ENCODE data around the gene STK10.
"Not testable (repeated sequence)": the region's sequence is repeated elsewhere in the genome, so short reads cannot be mapped to it uniquely, and the experiment has no call there.

STK10 gene

DNA sequence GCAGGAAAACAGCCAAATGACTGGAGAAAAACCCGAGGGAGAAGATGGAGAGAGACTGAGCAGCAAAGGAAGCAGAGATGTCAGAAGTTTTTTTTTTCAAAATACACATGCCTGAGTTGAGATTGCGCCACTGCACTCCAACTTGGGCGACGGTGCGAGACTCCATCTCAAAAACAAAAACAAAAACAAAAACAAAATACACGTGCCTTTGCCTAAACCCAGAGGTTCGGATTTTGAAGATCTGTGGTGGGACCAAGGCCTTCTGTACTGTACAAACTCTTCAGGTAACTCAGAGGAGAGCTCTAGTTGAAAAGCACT is 142.8 kb downstream of the STK10 start:
- no peak for DNase-seq (ENCODE audit: low read depth)
- H3K4me3 ChIP-seq (ENCODE audit: low read depth, low read length), result no peak overlapping the region

DNA sequence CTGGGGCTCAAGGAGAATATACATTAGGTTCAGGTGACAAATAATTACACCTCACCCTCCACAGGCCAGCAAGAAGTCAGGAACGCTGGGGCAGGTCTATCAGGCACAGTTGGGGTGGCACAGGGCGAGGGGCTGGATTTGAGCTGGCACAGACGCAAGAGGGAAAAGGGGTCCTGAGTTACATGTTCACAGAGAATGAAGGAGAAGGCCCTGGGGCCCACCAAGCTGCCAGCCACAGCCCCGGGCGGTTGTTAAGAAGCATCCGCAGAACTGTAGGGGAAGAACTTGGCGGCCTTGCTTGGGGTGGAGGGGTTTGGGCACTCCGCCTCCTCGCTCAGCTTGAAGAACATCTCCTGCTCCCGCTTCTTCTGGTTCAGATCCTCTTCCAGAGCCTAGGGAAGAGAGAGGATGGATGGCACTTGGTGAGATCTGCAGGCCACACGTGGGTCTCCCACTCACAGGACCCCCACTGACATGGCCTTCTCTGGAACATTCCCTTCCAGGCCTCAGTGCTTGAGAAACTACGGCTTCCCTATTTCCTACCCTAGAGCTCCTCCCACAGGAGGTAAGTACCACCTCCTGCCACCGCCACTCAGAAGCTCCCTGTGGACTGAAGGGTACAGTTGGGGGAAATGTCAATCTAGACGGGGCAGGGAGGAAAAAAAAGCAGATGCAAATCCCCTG is 143.3 kb downstream of the STK10 start:
- no peak overlapping the region for H3K4me3 ChIP-seq (ENCODE audit: low read depth, low read length)
- DNase-seq (ENCODE audit: low read depth), result no peak

GRCh38 chr5:172043865-172044264 is 144.2 kb downstream of the STK10 start:
- DNase-seq (ENCODE audit: low read depth), result no peak
- H3K4me3 ChIP-seq (ENCODE audit: low read depth, low read length), result no peak overlapping the region

- no peak overlapping the region for H3K4me3 ChIP-seq (ENCODE audit: low read depth, low read length)
- DNase-seq (ENCODE audit: low read depth), result no peak
Measured at GRCh38 chr5:172042183-172042582, 145.8 kb downstream of the STK10 start.

GRCh38 chr5:172038167-172038566 is 149.9 kb downstream of the STK10 start:
- H3K4me3 ChIP-seq (ENCODE audit: low read depth, low read length), result no peak overlapping the region
- no peak for DNase-seq (ENCODE audit: low read depth)

GRCh38 chr5:172035049-172035448 is 153.0 kb downstream of the STK10 start:
- DNase-seq (ENCODE audit: low read depth), result no peak
- no peak overlapping the region for H3K4me3 ChIP-seq (ENCODE audit: low read depth, low read length)

DNA sequence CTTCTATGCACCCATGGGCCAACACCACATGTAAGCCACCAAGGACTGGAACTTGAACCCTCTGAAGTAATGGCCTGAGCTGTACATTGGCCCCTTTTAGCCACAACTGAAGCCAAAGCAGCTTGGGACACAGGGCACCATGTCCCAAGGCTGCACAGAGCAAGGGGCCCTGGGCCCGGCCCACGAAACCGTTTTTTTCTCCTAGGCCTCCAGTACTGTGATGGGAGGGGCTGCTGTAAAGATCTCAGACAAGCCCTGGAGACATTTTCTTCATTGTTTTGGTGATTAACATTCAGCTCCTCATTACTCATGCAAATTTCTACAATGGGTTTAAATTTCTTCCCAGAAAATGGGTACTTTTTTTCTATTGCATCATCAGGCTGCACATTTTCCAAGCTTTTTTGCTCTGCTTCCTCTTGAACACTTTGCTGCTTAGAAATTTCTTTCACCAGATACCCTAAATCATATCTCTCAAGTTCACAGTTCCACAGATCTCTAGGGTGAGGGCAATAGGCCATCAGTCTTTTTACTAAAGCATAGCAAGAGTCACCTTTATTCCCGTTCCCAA is 156.0 kb downstream of the STK10 start:
- no peak for DNase-seq (ENCODE audit: low read depth)
- H3K4me3 ChIP-seq (ENCODE audit: low read depth, low read length), result no peak overlapping the region

GRCh38 chr5:172029876-172030275 is 158.1 kb downstream of the STK10 start:
- no peak for DNase-seq (ENCODE audit: low read depth)
- H3K4me3 ChIP-seq (ENCODE audit: low read depth, low read length), result no peak overlapping the region

- no peak overlapping the region for H3K4me3 ChIP-seq (ENCODE audit: low read depth, low read length)
- no peak for DNase-seq (ENCODE audit: low read depth)
Measured at GRCh38 chr5:172028167-172028566, 159.9 kb downstream of the STK10 start.

DNA sequence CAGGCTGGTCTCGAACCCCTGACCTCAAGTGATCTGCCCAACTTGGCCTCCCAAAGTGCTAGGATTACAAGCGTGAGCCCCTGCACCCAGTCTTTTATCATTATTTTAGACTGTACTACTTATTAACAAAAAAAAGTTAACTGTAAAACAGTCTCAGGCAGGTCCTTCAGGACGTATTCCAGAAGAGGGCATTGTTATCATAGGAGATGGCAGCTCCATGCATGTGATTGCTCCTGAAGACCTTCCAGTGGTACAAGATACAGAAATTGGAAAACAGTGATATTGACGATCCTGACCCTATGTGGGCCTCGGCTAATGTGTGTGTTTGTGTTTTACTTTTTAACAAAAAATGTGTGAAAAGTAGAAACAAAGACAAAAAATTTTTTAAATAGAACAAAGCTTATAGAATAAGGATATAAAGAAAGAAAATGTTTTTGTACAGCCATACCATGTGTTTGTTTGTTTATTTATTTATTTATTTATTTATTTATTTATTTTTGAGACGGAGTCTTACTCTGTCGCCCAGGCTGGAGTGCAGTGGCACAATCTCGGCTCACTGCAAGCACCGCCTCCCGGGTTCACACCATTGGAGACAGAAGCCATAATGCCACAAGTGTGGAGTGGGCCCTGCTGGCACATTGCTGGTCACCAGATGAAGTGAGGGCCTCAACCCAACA is 167.8 kb downstream of the STK10 start:
- DNase-seq (ENCODE audit: low read depth); H3K4me3 ChIP-seq (ENCODE audit: low read depth, low read length): not testable (repeated sequence)

DNA sequence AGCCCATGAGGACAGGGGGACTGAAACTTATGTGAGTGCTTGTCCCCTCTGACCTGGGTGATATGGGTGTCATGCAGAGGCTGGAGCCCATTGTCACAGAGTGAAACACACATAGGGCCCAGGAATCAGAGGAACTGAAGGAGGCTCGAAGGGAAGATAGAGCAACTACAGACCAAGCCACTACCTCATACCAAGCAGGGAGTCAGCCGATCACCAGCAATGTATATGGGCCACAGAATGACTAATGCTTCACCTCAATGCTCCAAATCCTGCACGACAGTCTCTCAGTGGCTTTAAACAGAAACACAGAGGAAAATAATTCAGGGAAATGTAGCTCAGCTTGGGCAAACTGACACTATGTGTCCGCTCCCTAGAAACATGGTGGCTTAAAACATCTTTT is 172.7 kb downstream of the STK10 start:
- H3K4me3 ChIP-seq (ENCODE audit: low read depth, low read length), result no peak overlapping the region
- DNase-seq (ENCODE audit: low read depth), result no peak

GRCh38 chr5:172010278-172010677 is 177.7 kb downstream of the STK10 start:
- DNase-seq (ENCODE audit: low read depth), result no peak
- H3K4me3 ChIP-seq (ENCODE audit: low read depth, low read length), result no peak overlapping the region

GRCh38 chr5:172009536-172010270 is 178.3 kb downstream of the STK10 start:
- no peak overlapping the region for H3K4me3 ChIP-seq (ENCODE audit: low read depth, low read length)
- no peak for DNase-seq (ENCODE audit: low read depth)

DNA sequence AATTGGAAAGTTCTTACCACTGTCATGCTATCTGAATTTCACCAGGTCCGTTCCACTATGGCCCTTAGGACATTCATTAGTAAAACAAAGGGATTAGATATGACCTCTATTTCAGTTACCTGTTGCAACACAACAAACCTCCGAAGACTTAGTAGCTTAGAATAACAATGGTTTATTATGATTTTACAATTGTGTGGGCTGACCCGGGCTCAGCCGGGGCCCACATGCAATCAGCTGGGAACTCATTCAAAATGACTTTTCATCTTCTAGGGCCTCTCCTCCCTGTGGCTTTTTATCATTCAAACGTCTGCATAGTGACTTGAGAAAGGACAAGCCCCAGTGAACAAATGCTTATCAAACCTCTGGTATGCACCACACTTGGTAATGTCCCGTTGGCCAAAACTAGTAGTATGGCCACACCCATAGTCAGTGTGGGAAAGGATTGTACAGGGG is 179.3 kb downstream of the STK10 start:
- DNase-seq (ENCODE audit: low read depth), result no peak
- no peak overlapping the region for H3K4me3 ChIP-seq (ENCODE audit: low read depth, low read length)

DNA sequence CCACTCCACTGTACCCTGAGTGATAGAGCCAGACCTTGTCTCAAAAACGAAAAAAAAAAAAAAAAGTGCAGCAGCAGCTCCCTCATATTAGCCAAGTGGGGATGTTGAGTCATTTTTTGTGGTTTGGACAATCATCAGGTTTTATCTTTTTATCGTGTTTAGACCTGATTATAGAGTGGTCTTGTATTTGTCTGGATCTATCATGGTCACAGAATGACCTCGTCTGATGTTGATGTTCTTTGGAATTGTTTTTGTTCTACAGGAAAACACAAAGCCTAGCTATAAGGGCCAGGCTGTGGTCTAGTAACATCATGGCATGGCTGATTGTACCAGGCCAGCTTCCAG is 179.9 kb downstream of the STK10 start:
- DNase-seq (ENCODE audit: low read depth), result no peak

GRCh38 chr5:172007175-172008110 is 180.6 kb downstream of the STK10 start:
- H3K4me3 ChIP-seq (ENCODE audit: low read depth, low read length), result peak overlapping the region; percentile 91
- no peak for DNase-seq (ENCODE audit: low read depth)

More for the DNA sequence above, 179.9 kb downstream of the STK10 start:
- no peak overlapping the region for H3K4me3 ChIP-seq (ENCODE audit: low read depth, low read length)

DNA sequence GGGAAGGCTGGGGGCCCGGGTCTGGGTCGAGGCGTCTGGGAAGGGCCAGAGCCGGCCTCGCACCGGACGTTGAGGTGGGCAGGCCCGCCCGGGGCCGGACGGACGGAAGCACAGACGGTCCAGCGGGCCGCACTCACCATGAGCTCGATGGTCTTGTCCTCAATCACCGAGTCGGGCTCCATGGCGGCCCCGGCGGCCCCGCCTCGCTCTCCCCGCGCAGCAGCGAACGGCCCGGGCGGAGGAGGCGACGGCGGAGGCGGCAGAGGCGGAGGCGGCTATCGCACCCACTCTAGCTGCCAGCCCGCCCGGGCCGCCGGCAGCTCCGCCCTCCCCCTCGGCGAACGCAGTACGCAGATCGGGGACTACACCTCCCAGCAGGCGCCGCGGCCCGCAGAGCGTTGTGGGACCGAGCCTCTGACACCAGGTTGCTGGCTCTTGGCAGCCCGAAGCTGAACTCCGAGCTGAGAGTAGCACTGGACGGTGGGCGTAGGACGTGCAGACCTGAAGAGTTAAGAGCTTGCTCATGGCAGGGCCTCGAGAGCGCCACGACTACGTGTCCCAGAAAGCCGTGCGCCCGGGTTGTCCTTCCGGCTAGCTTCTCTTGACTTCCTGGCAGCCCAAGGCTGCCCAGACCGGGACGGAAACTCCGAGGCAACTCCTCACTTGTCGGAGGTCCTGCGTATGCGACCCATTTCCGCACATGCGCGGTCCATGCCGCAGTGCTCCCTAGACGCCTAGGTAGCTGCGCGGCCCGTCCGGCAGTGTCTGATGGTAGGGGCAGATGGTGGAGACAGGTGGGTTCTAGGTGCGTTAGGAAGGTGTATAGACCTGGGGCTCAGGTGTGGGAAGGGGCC is 181.5 kb downstream of the STK10 start, which contains the start of gene FBXW11:
Gene FBXW11 (minus strand): TSS at position 318 of the 854 bp plus-strand sequence. CDS start 136 bp downstream, at position 182.
- DNase-seq (ENCODE audit: low read depth), result peak; percentile 88

DNA sequence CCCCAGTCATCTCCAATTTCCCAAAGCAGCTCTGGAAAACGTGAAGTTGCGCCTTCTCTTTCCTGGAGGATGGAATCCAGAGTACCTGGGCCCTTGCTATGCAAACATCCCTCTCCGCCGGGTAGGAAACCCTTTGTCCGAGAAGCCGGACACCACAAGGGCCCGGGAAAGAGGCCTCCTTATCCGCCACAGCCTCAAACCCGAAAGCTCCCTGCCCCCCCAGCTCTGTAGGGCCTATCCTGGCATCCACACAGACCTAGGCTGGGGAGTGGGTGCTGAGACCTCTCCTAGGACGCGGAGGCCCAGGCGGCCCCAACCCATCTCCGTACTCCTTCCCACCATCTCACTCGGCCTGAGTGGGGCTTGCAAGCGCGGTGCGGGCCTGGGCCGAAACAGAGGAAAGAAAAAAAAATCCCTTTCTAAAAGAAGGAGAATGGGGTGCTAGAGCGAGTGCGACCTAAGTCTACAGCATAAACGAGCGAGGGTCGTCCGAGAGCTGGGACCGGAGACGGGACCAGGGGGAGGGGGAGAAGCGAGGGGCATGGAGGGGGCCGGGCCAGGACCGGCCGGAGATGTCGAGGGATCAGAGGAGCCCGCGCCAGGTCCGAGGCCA is 182.2 kb downstream of the STK10 start:
- DNase-seq (ENCODE audit: low read depth), result no peak
- H3K4me3 ChIP-seq (ENCODE audit: low read depth, low read length), result peak overlapping the region; percentile 91

More for the DNA sequence above, 181.5 kb downstream of the STK10 start, which contains the start of gene FBXW11:
- peak within 1 kb of the TSS; percentile 91 for H3K4me3 ChIP-seq (ENCODE audit: low read depth, low read length)

Data from skeletal muscle cell (primary cell).